Activated T-cell treated with anti-CD3 and anti-CD28 coated beads for 4 hours (primary cell): ENCODE measurements around the gene COG4.

Experiments
- DNase-seq: peaks from one replicate; pipeline ENCODE4 v3.0.0-alpha.2; 2020

COG4 gene

DNA sequence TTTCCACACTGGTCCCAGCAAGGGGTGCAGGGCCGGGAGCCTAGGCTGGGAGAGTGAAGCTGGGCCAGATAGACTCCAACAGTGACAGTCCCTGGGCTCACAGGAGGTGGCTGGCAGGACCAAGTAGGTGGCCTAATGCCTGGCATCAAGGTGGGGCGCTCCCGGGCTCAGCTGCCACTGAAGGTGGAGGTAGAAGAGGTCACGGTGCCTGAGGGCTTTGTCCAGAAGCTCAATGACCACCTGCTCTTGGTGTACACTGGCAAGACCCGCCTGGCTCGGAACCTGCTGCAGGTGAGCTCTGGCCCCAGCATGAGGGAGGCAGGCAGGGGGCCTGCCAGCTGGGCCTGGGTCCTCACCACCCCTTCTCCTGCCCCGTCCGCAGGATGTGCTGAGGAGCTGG lies 45.2 kb downstream of the COG4 start:
- DNase-seq: no peak

- DNase-seq: no peak
Measured at GRCh38 chr16:70476272-70477020, 46.9 kb downstream of the COG4 start.

DNA sequence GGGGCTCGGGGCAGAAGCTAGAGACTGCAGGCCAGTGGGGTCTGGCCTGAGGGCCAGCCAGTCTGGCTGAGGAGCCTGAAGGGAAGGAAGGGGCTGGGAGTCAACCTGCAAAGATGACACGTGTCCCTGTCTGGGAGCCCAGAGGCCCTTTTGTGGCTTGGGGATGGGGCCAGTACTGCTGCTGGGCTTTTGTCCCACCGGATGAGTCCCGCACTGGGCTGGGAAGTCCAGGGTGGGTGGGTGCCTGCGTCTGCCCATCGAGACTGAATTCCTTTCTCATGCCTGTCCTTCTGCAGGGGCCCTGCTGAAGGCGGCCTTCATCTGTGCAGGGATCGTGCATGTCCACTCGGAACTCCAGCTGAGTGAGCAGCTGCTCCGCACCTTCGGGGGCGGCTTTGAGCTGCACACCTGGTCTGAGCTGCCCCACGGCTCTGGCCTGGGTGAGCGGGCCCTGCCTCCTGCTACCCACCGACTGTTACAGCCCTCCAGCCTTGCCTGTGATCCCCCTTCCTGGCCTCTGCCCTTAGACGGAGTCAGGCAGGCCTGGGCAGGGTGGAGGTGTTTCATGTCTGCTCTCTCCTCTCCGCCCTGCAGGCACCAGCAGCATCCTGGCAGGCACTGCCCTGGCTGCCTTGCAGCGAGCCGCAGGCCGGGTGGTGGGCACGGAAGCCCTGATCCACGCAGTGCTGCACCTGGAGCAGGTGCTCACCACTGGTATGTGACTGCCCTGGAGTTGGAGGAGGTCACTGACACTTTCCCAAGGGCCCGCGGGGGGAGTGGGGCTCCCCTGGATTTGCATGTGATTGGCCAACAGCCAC lies 48.1 kb downstream of the COG4 start:
- no peak for DNase-seq

DNA sequence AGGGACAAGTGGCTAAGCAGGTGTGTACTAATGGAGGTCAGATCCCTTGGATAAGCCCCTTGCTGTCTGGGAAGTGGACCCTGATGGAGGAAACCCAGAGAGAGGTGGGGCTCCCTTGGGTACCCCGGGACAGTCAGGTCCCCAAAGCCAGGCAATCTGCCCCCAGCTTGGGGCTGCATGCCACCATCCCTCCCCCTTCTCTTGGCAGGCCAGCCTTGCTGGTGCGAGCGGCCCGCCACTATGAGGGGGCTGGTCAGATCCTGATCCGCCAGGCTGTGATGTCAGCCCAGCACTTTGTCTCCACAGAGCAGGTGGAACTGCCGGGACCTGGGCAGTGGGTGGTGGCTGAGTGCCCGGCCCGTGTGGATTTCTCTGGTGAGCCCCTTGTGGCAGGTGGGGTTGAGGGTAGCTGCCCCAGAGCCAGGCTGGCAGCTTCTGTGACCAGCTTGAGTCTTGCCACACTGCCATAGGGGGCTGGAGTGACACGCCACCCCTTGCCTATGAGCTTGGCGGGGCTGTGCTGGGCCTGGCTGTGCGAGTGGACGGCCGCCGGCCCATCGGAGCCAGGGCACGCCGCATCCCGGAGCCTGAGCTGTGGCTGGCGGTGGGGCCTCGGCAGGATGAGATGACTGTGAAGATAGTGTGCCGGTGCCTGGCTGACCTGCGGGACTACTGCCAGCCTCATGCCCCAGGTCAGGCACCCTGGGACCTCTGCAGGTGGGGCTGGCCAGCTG lies 48.9 kb downstream of the COG4 start:
- DNase-seq: no peak

- DNase-seq: no peak
Measured at GRCh38 chr16:70473446-70474319, 49.7 kb downstream of the COG4 start.

GRCh38 chr16:70472786-70473433 lies 50.4 kb downstream of the COG4 start:
- no peak for DNase-seq

DNA sequence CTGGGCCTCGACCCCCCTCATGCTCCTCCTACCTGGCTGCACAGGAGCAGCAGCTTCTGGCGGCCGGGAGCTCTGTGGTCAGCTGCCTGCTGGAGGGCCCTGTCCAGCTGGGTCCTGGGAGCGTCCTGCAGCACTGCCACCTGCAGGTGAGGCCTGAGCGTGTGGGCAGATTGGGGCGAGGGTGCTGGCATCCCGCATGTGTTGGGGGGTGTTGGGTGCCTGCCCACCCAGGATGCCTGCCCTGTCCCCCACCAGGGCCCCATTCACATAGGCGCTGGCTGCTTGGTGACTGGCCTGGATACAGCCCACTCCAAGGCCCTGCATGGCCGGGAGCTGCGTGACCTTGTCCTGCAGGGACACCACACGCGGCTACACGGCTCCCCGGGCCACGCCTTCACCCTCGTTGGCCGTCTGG lies 52.4 kb downstream of the COG4 start:
- no peak for DNase-seq

DNA sequence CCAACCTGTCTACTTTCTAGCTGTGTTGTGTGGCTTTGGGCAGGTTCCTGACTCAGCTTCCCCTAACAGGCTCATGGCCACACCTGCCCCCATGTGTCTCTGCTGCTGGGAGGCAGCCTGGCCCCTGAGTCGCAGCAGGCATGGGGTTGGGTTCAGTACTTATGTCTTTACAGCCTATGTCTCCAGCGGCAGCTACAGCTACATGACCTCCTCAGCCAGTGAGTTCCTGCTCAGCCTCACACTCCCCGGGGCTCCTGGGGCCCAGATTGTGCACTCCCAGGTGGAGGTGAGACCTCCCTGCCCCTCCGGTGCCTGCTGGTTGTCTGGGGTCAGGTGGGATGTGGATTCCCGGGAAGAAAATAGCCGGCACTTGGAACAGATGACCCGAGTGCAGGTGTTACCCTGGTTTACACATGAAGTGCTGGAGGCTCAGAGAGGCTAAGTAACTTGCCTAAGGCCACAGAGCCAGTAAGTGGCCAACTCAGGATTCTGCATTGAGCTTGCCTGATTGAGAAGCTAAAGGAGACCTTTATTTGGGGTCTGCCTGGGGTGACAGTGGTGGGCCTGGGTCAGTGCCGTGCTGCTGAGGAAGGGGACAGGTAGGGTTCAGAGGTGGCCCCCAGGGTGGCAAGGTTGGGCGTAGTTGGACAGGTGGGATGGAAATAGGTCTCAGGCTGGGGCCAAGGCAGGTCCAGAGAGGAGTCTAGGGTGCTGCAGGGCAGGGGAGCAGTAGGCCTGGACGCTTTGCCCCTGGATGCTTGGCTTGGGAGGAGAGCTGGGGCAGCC lies 53.0 kb downstream of the COG4 start:
- DNase-seq: no peak

GRCh38 chr16:70468776-70469525 lies 54.4 kb downstream of the COG4 start:
- no peak for DNase-seq

GRCh38 chr16:70467608-70468007 lies 55.7 kb downstream of the COG4 start:
- DNase-seq: no peak

- DNase-seq: no peak
Measured at GRCh38 chr16:70467113-70467512, 56.2 kb downstream of the COG4 start.

DNA sequence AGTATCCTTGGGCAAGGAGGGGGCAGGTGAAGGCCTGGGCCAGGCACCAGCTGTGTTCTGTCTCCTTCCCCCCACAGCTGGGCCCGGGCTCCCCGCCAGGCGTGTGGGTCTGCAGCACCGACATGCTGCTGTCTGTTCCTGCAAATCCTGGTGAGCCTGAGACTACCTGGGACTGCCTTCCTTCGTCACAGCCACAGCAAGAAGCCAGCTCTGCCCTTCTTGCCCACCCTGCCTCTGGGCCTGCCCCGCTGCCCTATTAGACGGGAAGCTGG lies 56.6 kb downstream of the COG4 start:
- no peak for DNase-seq

DNA sequence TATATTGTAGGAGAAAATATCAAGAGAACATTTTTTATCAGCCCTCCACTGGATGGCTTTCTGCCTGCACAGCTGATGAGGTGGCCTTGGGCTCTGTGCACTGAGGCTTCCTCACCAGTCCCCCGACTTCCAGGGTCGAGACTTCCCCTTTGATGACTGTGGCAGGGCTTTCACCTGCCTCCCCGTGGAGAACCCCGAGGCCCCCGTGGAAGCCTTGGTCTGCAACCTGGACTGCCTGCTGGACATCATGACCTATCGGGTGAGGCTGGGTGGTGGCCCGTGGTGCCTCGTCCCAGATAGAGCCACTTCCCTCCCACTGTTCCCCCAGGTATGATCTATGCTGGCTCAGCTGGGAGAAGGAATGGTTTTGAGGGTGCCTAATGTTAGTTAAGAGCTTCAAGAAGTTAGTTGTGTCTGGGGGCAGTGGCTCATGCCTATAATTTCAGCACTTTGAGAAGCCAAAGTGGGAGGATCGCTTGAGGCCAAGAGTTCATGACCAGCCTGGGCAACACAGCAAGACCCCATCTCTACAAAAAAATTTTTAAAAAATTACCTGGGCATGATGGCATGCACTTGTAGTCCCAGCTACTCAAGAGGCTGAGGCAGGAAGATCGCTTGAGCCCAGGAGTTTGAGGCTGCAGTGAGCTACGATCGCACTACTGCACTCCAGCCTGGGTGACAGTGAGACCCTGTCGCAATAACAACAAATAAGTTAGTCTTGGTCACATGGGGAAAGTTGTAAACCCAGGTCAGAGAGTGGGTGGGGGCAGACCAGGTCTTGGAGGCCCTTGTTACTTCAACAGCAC lies 57.2 kb downstream of the COG4 start:
- DNase-seq: no peak

GRCh38 chr16:70463235-70463634 lies 60.1 kb downstream of the COG4 start:
- DNase-seq: no peak

GRCh38 chr16:70460737-70461261 lies 62.6 kb downstream of the COG4 start:
- no peak for DNase-seq

DNA sequence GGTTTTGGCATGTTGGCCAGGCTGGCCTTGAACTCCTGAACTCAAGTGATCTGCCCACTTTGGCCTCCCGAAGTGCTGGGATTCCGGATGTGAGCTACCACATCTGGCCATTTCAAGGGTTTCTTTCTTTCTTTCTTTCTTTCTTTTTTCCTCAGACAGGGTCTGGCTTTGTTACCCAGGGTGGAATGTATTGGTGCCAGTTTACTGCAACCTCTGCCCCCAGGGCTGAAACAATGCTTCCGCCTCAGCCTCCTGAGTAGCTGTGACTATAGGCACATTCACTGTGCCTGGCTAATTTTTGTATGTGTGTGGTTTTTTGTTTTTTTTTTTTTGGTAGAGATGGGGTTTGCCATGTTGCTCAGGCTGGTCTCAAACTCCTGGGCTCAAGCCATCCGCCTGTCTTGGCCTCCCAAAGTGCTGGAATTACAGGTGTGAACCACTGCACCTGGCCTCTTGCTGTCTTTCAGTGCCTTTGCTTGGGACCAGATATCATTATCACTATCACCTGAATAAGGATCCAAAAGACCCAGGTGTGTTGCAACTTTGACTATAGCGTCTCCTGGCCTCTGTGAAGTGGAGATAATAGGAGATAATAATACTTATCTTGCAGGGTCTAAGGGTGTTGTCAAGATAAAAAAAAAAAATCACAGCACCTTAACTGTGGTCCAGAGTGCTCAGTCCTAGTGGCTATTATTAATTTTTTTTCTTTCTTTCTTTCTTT lies 65.7 kb downstream of the COG4 start:
- DNase-seq: no peak

GRCh38 chr16:70455910-70456309 lies 67.4 kb downstream of the COG4 start:
- no peak for DNase-seq

DNA sequence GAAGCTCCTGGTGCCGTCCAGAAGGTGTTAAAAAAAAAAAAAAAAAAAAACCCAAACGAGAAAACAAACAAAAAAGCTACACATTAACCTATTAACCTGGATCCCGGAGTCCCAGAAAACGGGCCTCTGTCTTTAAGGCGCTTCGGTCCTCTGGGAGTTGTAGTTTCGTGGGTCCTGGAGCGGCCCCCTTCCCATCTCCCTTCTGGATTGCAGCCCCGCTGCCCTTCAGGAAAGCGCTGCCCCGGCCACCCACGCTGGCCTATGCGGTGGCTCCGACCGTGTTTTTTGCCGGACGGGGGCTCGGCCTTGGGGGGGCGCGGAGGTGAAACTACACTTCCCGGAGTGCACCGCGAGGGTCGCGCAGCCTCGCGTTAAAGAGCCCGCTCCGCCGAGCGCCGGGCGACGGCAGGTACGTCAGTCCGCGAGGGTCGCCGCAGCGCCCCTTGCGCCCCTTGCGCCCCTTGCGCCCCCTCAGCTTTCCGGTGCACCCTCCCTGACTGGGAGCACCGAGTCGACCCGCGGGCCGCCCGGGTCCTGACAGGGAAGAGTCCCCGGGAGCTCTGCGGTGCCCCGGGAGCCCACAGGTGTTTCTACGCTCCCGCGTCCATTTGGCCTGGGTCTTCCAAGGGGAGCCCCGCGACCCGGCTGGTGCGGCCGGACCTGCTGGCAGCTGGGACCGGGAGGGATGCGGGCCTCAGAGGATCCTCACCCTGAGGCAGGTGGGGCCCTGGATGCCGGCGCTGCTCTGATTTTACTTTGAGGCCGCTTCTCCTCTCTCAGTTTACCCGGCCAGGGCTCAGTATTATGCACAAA lies 68.9 kb downstream of the COG4 start, which contains the start of gene FCSK:
Gene FCSK, plus strand, starts transcription at position 374 of the 813 bp plus-strand sequence. CDS start 8,596 bp downstream, outside the sequence.
- peak; percentile 49 for DNase-seq
